ENCODE results near the gene SLC16A13.

DNA sequence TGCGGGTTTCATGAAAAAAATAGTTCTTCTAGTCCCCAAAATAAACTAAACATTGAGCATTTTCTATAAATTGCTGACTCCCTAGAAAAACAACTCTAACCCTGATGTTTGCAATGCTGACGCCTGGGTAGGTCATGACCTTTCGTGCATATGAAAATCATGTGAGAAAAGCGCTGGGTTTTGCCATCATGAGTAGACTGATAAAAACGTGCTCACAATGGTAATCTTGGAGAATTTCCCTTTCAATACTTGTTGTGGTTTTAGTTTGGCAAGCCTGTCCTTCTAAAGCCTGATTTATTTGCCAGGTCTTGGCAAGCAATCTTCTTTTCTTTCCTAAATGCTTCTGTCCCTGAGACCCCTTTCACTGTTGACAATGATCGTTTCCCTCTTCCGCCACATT is 48.3 kb downstream of the SLC16A13 start:
- TF ChIP-seq EZH2 (IDR thresholded peaks at IDR 0.05; ENCODE audit: low read length, missing control alignments) (no peak), CTCF (conservative IDR thresholded peaks at IDR 0.05 in 1 of 2, IDR thresholded peaks at IDR 0.05 in 1 of 2; ENCODE audit: low read depth in 1 of 2, low read length in 2 of 2) (no peak)
